Peyer's patch (tissue), 4 donors: ENCODE data around the gene PRG2. TPM values are rescaled to one million over a fixed set of nuclear protein-coding genes. Genes with fewer than 3 reads are reported as not detected.

Experiments
- DNase-seq, 3 donors: peaks; one replicate each; pipeline ENCODE4 v3.0.0-alpha.2; 2017 to 2019
- H3K27ac ChIP-seq, 4 donors: fragments of 200-600 bp; sonication (generic); one replicate each; pipeline ENCODE4 v1.5.1; 2016 to 2019
- H3K27me3 ChIP-seq, 2 donors: fragments of 200-600 bp; sonication (generic); one replicate each; pipeline ENCODE4 v1.5.1; 2019
- H3K36me3 ChIP-seq, 3 donors: fragments of 200-600 bp; sonication (generic); one replicate each; pipeline ENCODE4 v1.5.1; 2016 to 2019
- H3K4me1 ChIP-seq, 4 donors: fragments of 200-600 bp; sonication (generic); one replicate each; pipeline ENCODE4 v1.5.1; 2016 to 2019
- H3K4me3 ChIP-seq, 4 donors: fragments of 200-600 bp; sonication (generic); 1 replicate in 3 of 4; 2 replicates in 1 of 4; pipeline ENCODE4 v1.5.1; 2016 to 2019; ENCODE audit warnings: mild to moderate bottlenecking in 1 of 4
- H3K9me3 ChIP-seq, 4 donors: fragments of 200-600 bp; sonication (generic); one replicate each; pipeline ENCODE4 v1.5.1; 2016 to 2019; ENCODE audit warnings: mild to moderate bottlenecking in 1 of 4
- CTCF ChIP-seq, 6 experiments: fragments of 450-650 bp in 4 of 6; fragments of 200-600 bp in 2 of 6; sonication (generic) in 1 of 6; IDR thresholded peaks; one replicate each; pipeline ENCODE4 v1.5.1; 2017 to 2019; ENCODE audit warnings: antibody characterized with exemption in 6 of 6, mild to moderate bottlenecking in 3 of 6, moderate library complexity in 1 of 6
- POLR2A ChIP-seq, 2 donors: fragments of 450-650 bp; IDR thresholded peaks; one replicate each; pipeline ENCODE4 v1.5.1; 2017; ENCODE audit warnings: antibody characterized with exemption in 2 of 2, mild to moderate bottlenecking in 2 of 2, moderate library complexity in 2 of 2
- total RNA-seq, 4 donors: library from RNA; depleted of rRNA; stranded (reverse); fragments of >200 nt; gene quantifications; one replicate each; pipeline ENCODE4 v1.1.0, GENCODE V29; 2016

Gene PRG2
- total RNA-seq, 4 donors from 2014 or later, result not detected

GRCh38 chr11:57357856-57358255, 32.6 kb downstream of the PRG2 start:
- H3K27ac ChIP-seq, result peak overlapping the region in 1 of 4 donors; percentile 35
- TF ChIP-seq CTCF (IDR thresholded peaks at IDR 0.05) (no peak), POLR2A (IDR thresholded peaks at IDR 0.05) (no peak)
- H3K9me3 ChIP-seq, result no peaks in the 10 kb centered on the region
- no peaks in the 10 kb centered on the region for H3K27me3 ChIP-seq
- DNase-seq, result no peak
- H3K4me1 ChIP-seq, result peaks cover 0 to 5% (median 0%) of the 10 kb centered on the region in 4 donors
- H3K36me3 ChIP-seq, result no peaks in the 10 kb centered on the region
- no peak overlapping the region for H3K4me3 ChIP-seq

GRCh38 chr11:57357310-57357709, 33.1 kb downstream of the PRG2 start:
- H3K36me3 ChIP-seq, result no peaks in the 10 kb centered on the region
- no peaks in the 10 kb centered on the region for H3K9me3 ChIP-seq
- no peak for DNase-seq
- TF ChIP-seq POLR2A (IDR thresholded peaks at IDR 0.05), result no peak
- no peak for TF ChIP-seq CTCF (IDR thresholded peaks at IDR 0.05)
- no peaks in the 10 kb centered on the region for H3K27me3 ChIP-seq
- peaks cover 0 to 5% (median 0%) of the 10 kb centered on the region in 4 donors for H3K4me1 ChIP-seq
- H3K4me3 ChIP-seq, result no peak overlapping the region
- H3K27ac ChIP-seq, result peak overlapping the region in 1 of 4 donors; percentile 35

- no peak overlapping the region for H3K27ac ChIP-seq
- H3K4me3 ChIP-seq, result no peak overlapping the region
- no peak for TF ChIP-seq CTCF (IDR thresholded peaks at IDR 0.05)
- TF ChIP-seq POLR2A (IDR thresholded peaks at IDR 0.05), result no peak
- DNase-seq, result no peak
- H3K27me3 ChIP-seq, result no peaks in the 10 kb centered on the region
- H3K9me3 ChIP-seq, result no peaks in the 10 kb centered on the region
- no peaks in the 10 kb centered on the region for H3K36me3 ChIP-seq
- peaks cover 0 to 5% (median 0%) of the 10 kb centered on the region in 4 donors for H3K4me1 ChIP-seq
Observed at GRCh38 chr11:57356268-57356667, 34.2 kb downstream of the PRG2 start.

- peaks cover 0 to 8% (median 0%) of the 10 kb centered on the region in 4 donors for H3K4me1 ChIP-seq
- no peak overlapping the region for H3K27ac ChIP-seq
- H3K27me3 ChIP-seq, result no peaks in the 10 kb centered on the region
- TF ChIP-seq CTCF (IDR thresholded peaks at IDR 0.05), result no peak
- TF ChIP-seq POLR2A (IDR thresholded peaks at IDR 0.05), result no peak
- no peaks in the 10 kb centered on the region for H3K36me3 ChIP-seq
- no peak overlapping the region for H3K4me3 ChIP-seq
- no peaks in the 10 kb centered on the region for H3K9me3 ChIP-seq
- DNase-seq, result peak in 1 of 3 donors; percentile 31
Observed at GRCh38 chr11:57354699-57355098, 35.8 kb downstream of the PRG2 start.

GRCh38 chr11:57353852-57354251, 36.6 kb downstream of the PRG2 start:
- H3K27me3 ChIP-seq, result no peaks in the 10 kb centered on the region
- peaks cover 0 to 9% (median 0%) of the 10 kb centered on the region in 4 donors for H3K4me1 ChIP-seq
- H3K9me3 ChIP-seq, result no peaks in the 10 kb centered on the region
- H3K4me3 ChIP-seq, result no peak overlapping the region
- DNase-seq, result no peak
- TF ChIP-seq CTCF (IDR thresholded peaks at IDR 0.05), result no peak
- H3K36me3 ChIP-seq, result no peaks in the 10 kb centered on the region
- H3K27ac ChIP-seq, result no peak overlapping the region

- Histone ChIP-seq H3K27me3 (no peaks in the 10 kb centered on the region), H3K27ac (no peak overlapping the region), H3K36me3 (no peaks in the 10 kb centered on the region), H3K4me1 (peaks cover 0 to 9% (median 0%) of the 10 kb centered on the region in 4 donors), H3K9me3 (no peaks in the 10 kb centered on the region), H3K4me3 (no peak overlapping the region)
- no peak for TF ChIP-seq CTCF (IDR thresholded peaks at IDR 0.05)
- no peak for TF ChIP-seq POLR2A (IDR thresholded peaks at IDR 0.05)
- DNase-seq, result no peak
Observed at GRCh38 chr11:57353446-57353845, 37.0 kb downstream of the PRG2 start.
